HUES48 (cell line): ENCODE data around the gene ZNF444.
"Not testable (repeated sequence)": the region's sequence is repeated elsewhere in the genome, so short reads cannot be mapped to it uniquely, and the experiment has no call there.

Source experiments
- H3K27ac ChIP-seq: one replicate; pipeline ENCODE4 v1.7.0; 2013; ENCODE audit warnings: low read depth, low read length, inconsistent platforms
- H3K27me3 ChIP-seq: 2 replicates; pipeline ENCODE4 v1.6.1; 2013; ENCODE audit warnings: mild to moderate bottlenecking, low read length; ENCODE audit not compliant: control insufficient read depth, insufficient read depth
- H3K36me3 ChIP-seq: 2 replicates; pipeline ENCODE4 v1.6.1; 2013; ENCODE audit warnings: low read length; ENCODE audit not compliant: control insufficient read depth, insufficient read depth
- H3K4me1 ChIP-seq: 2 replicates; pipeline ENCODE4 v1.6.1; 2013; ENCODE audit warnings: mild to moderate bottlenecking, low read length; ENCODE audit not compliant: control insufficient read depth, insufficient read depth
- H3K4me3 ChIP-seq: 2 replicates; pipeline ENCODE4 v1.5.1; 2013; ENCODE audit warnings: mild to moderate bottlenecking, low read depth, low read length
- H3K9ac ChIP-seq: 2 replicates; pipeline ENCODE4 v1.6.1; 2013; ENCODE audit warnings: mild to moderate bottlenecking, low read depth, low read length, moderate library complexity
- H3K9me3 ChIP-seq: 2 replicates; pipeline ENCODE4 v1.6.1; 2013; ENCODE audit warnings: low read length; ENCODE audit not compliant: control insufficient read depth, insufficient read depth

The ZNF444 gene

DNA sequence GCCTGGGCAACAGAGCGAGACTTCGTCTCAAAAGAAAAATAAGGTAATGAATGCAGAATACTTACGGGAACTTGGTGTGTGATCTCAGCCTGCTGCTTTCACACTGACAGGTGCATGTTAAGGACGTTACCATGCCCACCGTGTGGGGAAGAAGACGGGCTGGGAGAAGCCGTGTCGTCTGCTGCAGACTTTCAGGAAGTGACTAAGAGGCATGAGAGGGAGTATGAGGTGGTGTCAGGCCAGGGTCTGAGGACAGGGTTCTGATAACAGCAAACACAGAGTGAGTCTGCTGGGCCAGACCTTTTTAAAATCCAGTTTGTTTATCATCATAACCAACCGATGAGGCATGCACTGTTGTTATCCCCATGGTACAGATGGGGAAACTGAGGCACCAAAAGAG is 21.2 kb downstream of the ZNF444 start:
- no peak overlapping the region for H3K9ac ChIP-seq

DNA sequence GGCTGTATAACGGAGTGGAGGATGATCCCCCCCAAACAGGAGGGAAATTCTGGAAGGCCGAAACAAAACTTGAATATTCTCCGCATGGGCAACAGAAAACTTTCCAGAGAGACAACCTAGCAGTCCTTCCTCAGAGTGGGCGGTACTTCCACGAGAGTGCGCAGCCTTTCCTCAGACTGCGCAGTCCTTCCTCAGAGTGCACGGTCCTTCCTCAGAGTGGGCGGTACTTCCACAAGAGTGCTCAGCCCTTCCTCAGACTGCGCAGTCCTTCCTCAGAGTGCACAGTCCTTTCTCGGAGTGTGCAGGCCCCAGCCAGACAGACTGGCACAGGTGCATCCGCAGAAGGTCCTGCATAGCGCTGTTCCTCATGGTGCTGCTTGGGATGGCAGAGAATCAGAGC is 22.0 kb downstream of the ZNF444 start:
- H3K9me3 ChIP-seq, result no peaks in the 10 kb centered on the region
- no peak overlapping the region for H3K9ac ChIP-seq
- H3K27ac ChIP-seq, result no peak overlapping the region
- peaks cover 15% of the 10 kb centered on the region for H3K36me3 ChIP-seq
- H3K4me1 ChIP-seq, result no peaks in the 10 kb centered on the region
- H3K27me3 ChIP-seq, result no peaks in the 10 kb centered on the region
- no peak overlapping the region for H3K4me3 ChIP-seq

More for the DNA sequence above, 21.2 kb downstream of the ZNF444 start:
- no peaks in the 10 kb centered on the region for H3K27me3 ChIP-seq
- H3K9me3 ChIP-seq, result no peaks in the 10 kb centered on the region
- no peaks in the 10 kb centered on the region for H3K4me1 ChIP-seq
- no peak overlapping the region for H3K4me3 ChIP-seq
- H3K27ac ChIP-seq, result no peak overlapping the region
- H3K36me3 ChIP-seq, result peaks cover 20% of the 10 kb centered on the region

- no peak overlapping the region for H3K27ac ChIP-seq
- H3K27me3 ChIP-seq, result no peaks in the 10 kb centered on the region
- H3K9ac ChIP-seq, result no peak overlapping the region
- no peaks in the 10 kb centered on the region for H3K4me1 ChIP-seq
- no peaks in the 10 kb centered on the region for H3K36me3 ChIP-seq
- no peaks in the 10 kb centered on the region for H3K9me3 ChIP-seq
- no peak overlapping the region for H3K4me3 ChIP-seq
Measured at GRCh38 chr19:56167064-56167578, 26.0 kb downstream of the ZNF444 start.

GRCh38 chr19:56170261-56170660 is 29.2 kb downstream of the ZNF444 start:
- Histone ChIP-seq H3K9me3 (no peaks in the 10 kb centered on the region), H3K9ac (no peak overlapping the region), H3K36me3 (no peaks in the 10 kb centered on the region), H3K27me3 (no peaks in the 10 kb centered on the region), H3K27ac (no peak overlapping the region), H3K4me1 (no peaks in the 10 kb centered on the region), H3K4me3 (no peak overlapping the region)

DNA sequence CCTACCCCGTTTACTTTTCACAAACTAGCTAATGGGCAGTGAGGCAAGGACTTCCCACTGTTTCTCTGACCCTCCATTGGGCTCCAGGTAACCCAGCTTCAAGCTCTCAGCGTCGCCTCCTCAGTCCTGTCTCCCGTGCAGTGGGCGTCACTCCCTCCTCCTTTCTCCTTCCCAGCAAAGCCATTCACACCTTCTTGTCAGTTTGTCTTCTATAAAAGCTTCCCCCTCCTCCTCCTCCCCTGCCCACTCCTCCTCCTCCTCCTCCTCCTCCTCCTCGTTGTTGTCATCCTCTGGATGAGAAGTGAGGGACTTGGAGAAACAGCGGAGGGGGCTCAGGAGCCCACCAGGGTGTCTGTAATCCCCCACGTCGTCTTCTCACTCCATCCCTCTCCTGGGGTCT is 33.0 kb downstream of the ZNF444 start:
- H3K9ac ChIP-seq, result no peak overlapping the region
- H3K4me3 ChIP-seq, result no peak overlapping the region
- no peaks in the 10 kb centered on the region for H3K27me3 ChIP-seq
- no peaks in the 10 kb centered on the region for H3K36me3 ChIP-seq
- H3K27ac ChIP-seq, result no peak overlapping the region
- H3K4me1 ChIP-seq, result peaks cover 3% of the 10 kb centered on the region; the same call in 1 of the 2 replicates
- H3K9me3 ChIP-seq, result no peaks in the 10 kb centered on the region

DNA sequence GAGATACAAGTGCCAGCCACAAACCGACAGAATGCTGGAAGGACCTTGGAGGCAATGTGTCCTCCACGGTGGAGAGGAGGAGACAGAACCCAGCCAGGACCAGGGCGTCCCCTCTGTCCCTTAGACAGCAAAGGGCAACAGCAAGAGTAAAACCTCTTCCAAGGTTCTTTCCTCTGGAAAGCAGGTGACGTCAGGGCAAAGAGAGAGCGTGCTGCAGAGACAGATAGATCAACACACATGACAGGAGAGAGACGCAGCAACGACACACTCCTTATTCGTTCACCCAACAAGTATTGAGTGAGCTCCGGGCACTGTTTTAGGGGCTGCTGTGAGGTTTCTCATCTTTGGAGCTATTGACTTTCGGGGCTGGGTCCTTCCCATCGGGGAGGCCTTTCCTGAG is 33.5 kb downstream of the ZNF444 start:
- peaks cover 3% of the 10 kb centered on the region; the same call in 1 of the 2 replicates for H3K4me1 ChIP-seq
- H3K36me3 ChIP-seq, result no peaks in the 10 kb centered on the region
- no peak overlapping the region for H3K9ac ChIP-seq
- H3K4me3 ChIP-seq, result no peak overlapping the region
- no peaks in the 10 kb centered on the region for H3K27me3 ChIP-seq
- H3K27ac ChIP-seq, result no peak overlapping the region
- H3K9me3 ChIP-seq, result no peaks in the 10 kb centered on the region

DNA sequence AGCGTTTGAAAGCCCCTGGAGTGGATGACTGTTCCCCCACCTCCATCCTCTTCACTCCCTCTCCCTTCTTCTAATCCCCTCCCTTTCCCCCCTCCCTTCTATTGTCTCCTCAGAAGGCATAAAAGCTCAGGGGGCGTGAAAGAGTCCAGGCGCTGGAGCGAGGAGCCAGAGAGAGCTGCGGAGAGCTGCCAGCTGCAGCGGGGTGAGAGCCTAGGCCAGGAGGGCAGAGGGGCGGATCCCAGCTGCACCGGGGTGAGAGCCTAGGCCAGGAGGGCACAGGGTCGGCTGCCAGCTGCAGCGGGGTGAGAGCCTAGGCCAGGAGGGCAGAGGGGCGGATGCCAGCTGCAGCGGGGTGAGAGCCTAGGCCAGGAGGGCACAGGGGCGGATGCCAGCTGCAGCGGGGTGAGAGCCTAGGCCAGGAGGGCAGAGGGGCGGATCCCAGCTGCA is 34.8 kb downstream of the ZNF444 start, which contains the start of gene GALP:
TSS of gene GALP (plus strand) at position 148 of the 447 bp plus-strand sequence. CDS start 1,101 bp downstream, outside the sequence.
- H3K36me3 ChIP-seq, H3K27ac ChIP-seq, H3K4me1 ChIP-seq, H3K9me3 ChIP-seq, H3K9ac ChIP-seq, H3K27me3 ChIP-seq, H3K4me3 ChIP-seq: not testable (repeated sequence)

GRCh38 chr19:56176310-56176709 is 35.2 kb downstream of the ZNF444 start:
- H3K9ac ChIP-seq, H3K4me3 ChIP-seq, H3K9me3 ChIP-seq, H3K36me3 ChIP-seq, H3K27me3 ChIP-seq, H3K4me1 ChIP-seq, H3K27ac ChIP-seq: not testable (repeated sequence)

DNA sequence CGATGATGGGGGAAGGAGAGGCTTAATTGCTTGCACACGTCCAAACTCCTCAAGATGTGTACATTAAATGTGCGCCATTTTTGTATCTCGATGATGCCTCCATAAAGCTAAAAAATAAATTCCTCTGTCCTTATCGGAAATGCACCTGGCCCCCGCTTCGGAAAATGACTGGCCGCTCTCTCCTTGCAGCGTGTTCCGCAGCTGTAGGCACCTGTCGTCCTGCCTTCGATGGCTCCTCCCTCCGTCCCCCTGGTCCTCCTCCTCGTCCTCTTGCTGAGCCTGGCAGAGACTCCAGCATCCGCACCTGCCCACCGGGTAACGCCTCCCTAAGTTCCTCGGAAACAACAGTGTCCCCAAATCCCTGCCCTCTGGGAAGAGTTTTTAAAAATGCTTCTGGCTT is 35.8 kb downstream of the ZNF444 start:
- no peaks in the 10 kb centered on the region for H3K36me3 ChIP-seq
- H3K9me3 ChIP-seq, result no peaks in the 10 kb centered on the region
- no peak overlapping the region for H3K9ac ChIP-seq
- peaks cover 3% of the 10 kb centered on the region; the same call in 1 of the 2 replicates for H3K4me1 ChIP-seq
- H3K27ac ChIP-seq, result no peak overlapping the region
- no peaks in the 10 kb centered on the region for H3K27me3 ChIP-seq
- no peak overlapping the region for H3K4me3 ChIP-seq

DNA sequence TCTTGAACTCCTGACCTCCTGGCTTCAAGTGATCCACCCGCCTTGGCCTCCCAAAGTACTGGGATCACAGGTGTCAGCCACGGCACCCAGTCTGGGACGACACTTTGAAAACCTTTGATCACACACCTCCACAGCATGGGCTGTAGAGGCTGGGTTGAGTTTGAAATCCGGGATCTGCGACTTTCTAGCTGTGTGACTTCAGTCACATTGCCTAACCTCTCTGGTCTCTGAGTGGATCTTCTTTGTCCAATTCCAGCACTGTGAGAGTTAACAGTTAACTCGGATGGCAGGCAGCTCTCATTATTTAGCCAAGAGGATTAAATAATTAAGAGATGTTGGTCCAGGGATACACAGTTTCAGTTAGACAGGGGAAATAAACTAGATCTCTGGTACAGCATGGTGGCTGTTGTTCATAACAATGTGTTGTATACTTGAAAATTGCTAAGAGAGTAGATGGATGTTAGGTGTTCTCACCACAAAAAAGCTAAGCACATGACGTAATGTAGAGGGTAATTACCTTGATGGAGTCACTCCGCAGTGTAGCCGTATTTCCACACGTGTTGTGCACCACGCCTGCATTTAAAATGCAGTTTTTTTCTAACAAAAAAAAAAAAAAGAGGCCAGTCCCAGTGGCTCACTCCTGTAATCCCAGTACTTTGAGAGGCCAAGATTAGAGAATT is 36.6 kb downstream of the ZNF444 start:
- Histone ChIP-seq H3K4me3 (no peak overlapping the region), H3K9me3 (no peaks in the 10 kb centered on the region), H3K4me1 (peaks cover 3% of the 10 kb centered on the region; the same call in 1 of the 2 replicates), H3K9ac (no peak overlapping the region), H3K27ac (no peak overlapping the region), H3K36me3 (no peaks in the 10 kb centered on the region), H3K27me3 (no peaks in the 10 kb centered on the region)

- Histone ChIP-seq H3K27ac (no peak overlapping the region), H3K36me3 (no peaks in the 10 kb centered on the region), H3K4me3 (no peak overlapping the region), H3K9ac (no peak overlapping the region), H3K27me3 (no peaks in the 10 kb centered on the region), H3K4me1 (no peaks in the 10 kb centered on the region), H3K9me3 (no peaks in the 10 kb centered on the region)
Measured at GRCh38 chr19:56189785-56190184, 48.7 kb downstream of the ZNF444 start.
